Measurements from ENCODE around the gene RARRES2. TPM values are rescaled to one million over a fixed set of nuclear protein-coding genes. Genes with fewer than 3 reads are reported as not detected.
A peak's percentile ranks its signal among the peaks of the same experiment; 100 is the strongest.

RARRES2 gene
- total and polyA plus RNA-seq, 2 of the 13 experiments (the other 11 are each of a cell fraction or from before 2014, with no cell fraction given): 134 to 172 TPM

DNA sequence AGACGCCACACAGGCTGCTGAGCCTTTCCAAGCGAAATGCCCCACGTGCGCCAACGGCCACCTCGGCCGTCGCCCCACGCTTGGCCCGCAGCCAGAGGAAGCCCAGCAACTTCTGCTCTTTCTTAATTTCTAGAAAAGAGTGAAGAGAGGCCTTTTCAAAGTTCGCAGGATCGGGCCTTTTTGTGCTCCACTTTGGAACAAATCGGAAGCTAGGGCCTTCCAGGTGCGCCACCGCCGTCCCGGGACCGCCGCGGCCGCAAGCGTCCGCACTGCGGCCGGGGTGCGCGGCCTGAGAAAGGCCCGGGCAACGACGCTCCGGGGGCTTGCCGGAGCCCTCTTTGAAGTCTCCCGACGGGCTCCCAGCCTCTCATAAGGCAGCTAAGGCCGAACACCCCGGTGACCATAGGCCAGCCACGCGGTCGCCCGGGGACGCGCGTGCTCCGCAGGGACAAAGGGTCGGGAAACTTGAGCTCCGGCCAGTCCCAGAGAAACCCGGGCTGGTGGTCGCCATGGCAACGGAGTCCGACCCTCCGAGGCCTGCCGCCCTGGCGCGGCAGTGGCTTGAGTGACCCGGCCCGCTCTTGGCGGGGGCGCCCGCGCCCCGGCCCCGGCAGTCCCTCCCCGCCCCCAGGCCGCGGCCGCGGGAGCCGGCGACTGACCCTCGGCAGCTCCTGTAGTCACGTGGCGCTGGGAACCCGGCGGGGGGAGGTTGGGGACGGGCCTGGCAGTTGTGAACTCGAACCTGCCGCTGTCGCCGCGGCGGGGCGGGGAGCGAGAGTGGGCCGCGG, 26.9 kb upstream of the RARRES2 start, which contains the start of gene REPIN1 (continued):
- TF ChIP-seq, protein P1, sequence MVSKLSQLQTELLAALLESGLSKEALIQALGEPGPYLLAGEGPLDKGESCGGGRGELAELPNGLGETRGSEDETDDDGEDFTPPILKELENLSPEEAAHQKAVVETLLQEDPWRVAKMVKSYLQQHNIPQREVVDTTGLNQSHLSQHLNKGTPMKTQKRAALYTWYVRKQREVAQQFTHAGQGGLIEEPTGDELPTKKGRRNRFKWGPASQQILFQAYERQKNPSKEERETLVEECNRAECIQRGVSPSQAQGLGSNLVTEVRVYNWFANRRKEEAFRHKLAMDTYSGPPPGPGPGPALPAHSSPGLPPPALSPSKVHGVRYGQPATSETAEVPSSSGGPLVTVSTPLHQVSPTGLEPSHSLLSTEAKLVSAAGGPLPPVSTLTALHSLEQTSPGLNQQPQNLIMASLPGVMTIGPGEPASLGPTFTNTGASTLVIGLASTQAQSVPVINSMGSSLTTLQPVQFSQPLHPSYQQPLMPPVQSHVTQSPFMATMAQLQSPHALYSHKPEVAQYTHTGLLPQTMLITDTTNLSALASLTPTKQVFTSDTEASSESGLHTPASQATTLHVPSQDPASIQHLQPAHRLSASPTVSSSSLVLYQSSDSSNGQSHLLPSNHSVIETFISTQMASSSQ (IDR thresholded peaks at IDR 0.05; ENCODE audit: low read depth): no peak
- TF ChIP-seq, protein P1 (CRISPR knock-in tag; IDR thresholded peaks at IDR 0.05; ENCODE audit: borderline replicate concordance): peak; percentile 27
- TF ChIP-seq, protein P2, sequence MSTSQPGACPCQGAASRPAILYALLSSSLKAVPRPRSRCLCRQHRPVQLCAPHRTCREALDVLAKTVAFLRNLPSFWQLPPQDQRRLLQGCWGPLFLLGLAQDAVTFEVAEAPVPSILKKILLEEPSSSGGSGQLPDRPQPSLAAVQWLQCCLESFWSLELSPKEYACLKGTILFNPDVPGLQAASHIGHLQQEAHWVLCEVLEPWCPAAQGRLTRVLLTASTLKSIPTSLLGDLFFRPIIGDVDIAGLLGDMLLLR (CRISPR knock-in tag; IDR thresholded peaks at IDR 0.05): no peak
- TF ChIP-seq ZNF619 (CRISPR knock-in tag; IDR thresholded peaks at IDR 0.05): no peak
- TF ChIP-seq, protein P3, sequence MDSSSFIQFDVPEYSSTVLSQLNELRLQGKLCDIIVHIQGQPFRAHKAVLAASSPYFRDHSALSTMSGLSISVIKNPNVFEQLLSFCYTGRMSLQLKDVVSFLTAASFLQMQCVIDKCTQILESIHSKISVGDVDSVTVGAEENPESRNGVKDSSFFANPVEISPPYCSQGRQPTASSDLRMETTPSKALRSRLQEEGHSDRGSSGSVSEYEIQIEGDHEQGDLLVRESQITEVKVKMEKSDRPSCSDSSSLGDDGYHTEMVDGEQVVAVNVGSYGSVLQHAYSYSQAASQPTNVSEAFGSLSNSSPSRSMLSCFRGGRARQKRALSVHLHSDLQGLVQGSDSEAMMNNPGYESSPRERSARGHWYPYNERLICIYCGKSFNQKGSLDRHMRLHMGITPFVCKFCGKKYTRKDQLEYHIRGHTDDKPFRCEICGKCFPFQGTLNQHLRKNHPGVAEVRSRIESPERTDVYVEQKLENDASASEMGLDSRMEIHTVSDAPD (CRISPR knock-in tag; IDR thresholded peaks at IDR 0.05): no peak
- TF ChIP-seq ZNF143 (CRISPR knock-in tag; IDR thresholded peaks at IDR 0.05): no peak; the same call in 1 of the 2 replicates
- TF ChIP-seq HNF4G (IDR thresholded peaks at IDR 0.05; ENCODE audit: borderline replicate concordance, low read depth, low read length): peak; percentile 59; the same call in 1 of the 2 replicates
- TF ChIP-seq HNF4G (CRISPR knock-in tag; IDR thresholded peaks at IDR 0.05; ENCODE audit: borderline replicate concordance, low read depth): peak; percentile 64; the same call in 1 of the 2 replicates
- TF ChIP-seq TBP (CRISPR knock-in tag; IDR thresholded peaks at IDR 0.05): no peak
- no peak for TF ChIP-seq POLR2AphosphoS2 (IDR thresholded peaks at IDR 0.05; ENCODE audit: low read depth, low read length)
- TF ChIP-seq GATA4 (IDR thresholded peaks at IDR 0.05; ENCODE audit: borderline replicate concordance, low read depth): no peak
- peak; percentile 72 for TF ChIP-seq PHF21A (CRISPR knock-in tag; IDR thresholded peaks at IDR 0.05)
- no peak; the same call in 1 of the 2 replicates for TF ChIP-seq ZNF138 (CRISPR knock-in tag; IDR thresholded peaks at IDR 0.05; ENCODE audit: low read depth)
- TF ChIP-seq RNF2 (conservative IDR thresholded peaks at IDR 0.05; ENCODE audit: low read depth): peak; percentile 96
- no peak for TF ChIP-seq ZNF292 (CRISPR knock-in tag; IDR thresholded peaks at IDR 0.05; ENCODE audit: borderline replicate concordance, low read depth)
- TF ChIP-seq ZNF816 (CRISPR knock-in tag; IDR thresholded peaks at IDR 0.05; ENCODE audit: borderline replicate concordance): peak; percentile 65; the same call in 1 of the 2 replicates
- peak; percentile 46 for TF ChIP-seq SP5 (CRISPR knock-in tag; IDR thresholded peaks at IDR 0.05; ENCODE audit: borderline replicate concordance, low read depth)
- TF ChIP-seq ZNF782 (CRISPR knock-in tag; IDR thresholded peaks at IDR 0.05; ENCODE audit: borderline replicate concordance): peak; percentile 77; the same call in 1 of the 2 replicates
- TF ChIP-seq RXRA (CRISPR knock-in tag; IDR thresholded peaks at IDR 0.05): peak; percentile 81
- peak; percentile 25; the same call in 1 of the 2 replicates for TF ChIP-seq BCL6 (CRISPR knock-in tag; IDR thresholded peaks at IDR 0.05)
- no peak for TF ChIP-seq TARDBP (CRISPR knock-in tag; IDR thresholded peaks at IDR 0.05)
- 0 out of 2 replicates have a peak, but pooled peaks have one; percentile 18 for TF ChIP-seq ZNF660 (CRISPR knock-in tag; IDR thresholded peaks at IDR 0.05; ENCODE audit: borderline replicate concordance, low read depth)
- peak; percentile 94 for TF ChIP-seq AGO2 (optimal IDR thresholded peaks at IDR 0.05; ENCODE audit: low read depth, low read length)
- peak; percentile 68; the same call in 1 of the 2 replicates for TF ChIP-seq HOXA9 (CRISPR knock-in tag; IDR thresholded peaks at IDR 0.05; ENCODE audit: borderline replicate concordance)
- peak; percentile 46; the same call in 1 of the 2 replicates for TF ChIP-seq SMAD1 (CRISPR knock-in tag; IDR thresholded peaks at IDR 0.05; ENCODE audit: borderline replicate concordance, low read depth)

All from HepG2 (cell line).